HG03175 (cell line): ENCODE measurements around the gene CCDC47.

Source experiments
- ATAC-seq: cut with Tn5 transposase; IDR thresholded peaks from one replicate; pipeline ENCODE4 v1.9.1; 2021; ENCODE audit warnings: mild to moderate bottlenecking, moderate library complexity; ENCODE audit not compliant: unreplicated experiment

The CCDC47 gene

GRCh38 chr17:63785556-63785955, 12.2 kb upstream of the CCDC47 start:
- no peak for ATAC-seq

GRCh38 chr17:63783522-63783921, 10.1 kb upstream of the CCDC47 start:
- ATAC-seq: no peak

- ATAC-seq: no peak
Measured at GRCh38 chr17:63780928-63781327, 7.5 kb upstream of the CCDC47 start.

- no peak for ATAC-seq
Measured at GRCh38 chr17:63780507-63780906, 7.1 kb upstream of the CCDC47 start.

DNA sequence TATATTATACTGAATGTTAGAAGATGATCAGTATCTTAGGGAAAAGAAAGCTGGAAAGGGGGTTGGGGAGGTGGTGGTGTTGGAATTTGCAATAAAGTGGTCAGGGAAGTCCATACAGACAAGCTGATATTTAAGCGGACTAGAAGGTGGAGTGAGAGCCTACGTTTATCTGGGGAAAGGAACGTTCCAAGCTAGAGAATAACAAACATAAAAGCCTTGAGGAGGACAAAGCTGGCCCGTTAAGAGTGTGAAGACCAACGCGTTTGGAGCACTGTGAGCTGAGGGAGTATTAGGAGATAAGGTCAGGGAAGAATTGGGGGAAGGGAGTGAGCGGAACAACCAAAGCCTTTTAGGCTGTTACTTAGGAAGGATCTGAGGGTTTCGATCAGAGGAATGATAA, 2.0 kb upstream of the CCDC47 start:
- no peak for ATAC-seq

DNA sequence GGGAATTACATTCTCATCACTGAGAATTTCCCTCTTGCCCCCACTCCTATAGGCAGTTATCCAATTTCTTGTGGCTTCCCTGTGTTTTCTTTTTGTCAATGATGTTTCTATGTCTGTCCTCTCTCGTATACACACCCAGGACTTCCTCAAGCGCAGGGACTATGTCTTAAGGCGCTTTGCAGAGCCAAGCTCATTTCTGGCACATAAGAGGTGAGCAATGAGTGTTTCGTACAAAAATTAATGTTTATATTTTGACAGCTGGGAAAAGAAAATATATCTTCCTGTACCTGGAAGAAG, 1.5 kb upstream of the CCDC47 start:
- no peak for ATAC-seq

GRCh38 chr17:63774141-63774968, 958 bp upstream of the CCDC47 start, which contains the start of gene DDX42:
Gene DDX42, plus strand, starts transcription at chr17:63774170. Its CDS starts 12,880 bp downstream, at chr17:63787050.
- ATAC-seq: peak; percentile 1

DNA sequence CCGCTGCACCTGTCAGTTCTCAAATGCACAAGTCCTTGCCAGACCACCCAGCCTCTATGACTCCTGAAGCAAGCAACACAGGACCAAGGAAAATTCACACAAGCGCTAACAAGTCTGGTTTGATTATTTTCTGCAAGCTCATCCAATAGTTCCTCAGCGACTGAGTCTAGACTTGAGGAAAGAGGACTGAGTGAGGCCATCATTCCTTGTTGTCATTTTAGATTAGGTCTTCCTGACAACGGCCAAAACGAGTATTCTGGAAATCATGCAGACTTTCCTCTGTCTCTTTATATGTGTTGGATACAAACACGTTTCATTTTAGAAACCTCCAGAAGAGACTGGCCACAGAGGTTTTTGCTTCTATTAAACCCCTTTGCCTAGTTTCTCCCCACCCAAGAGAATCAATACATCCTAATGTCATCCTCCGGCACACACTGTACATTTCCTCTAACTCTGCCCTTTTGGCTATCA, 561 bp downstream of the CCDC47 start:
- no peak for ATAC-seq

DNA sequence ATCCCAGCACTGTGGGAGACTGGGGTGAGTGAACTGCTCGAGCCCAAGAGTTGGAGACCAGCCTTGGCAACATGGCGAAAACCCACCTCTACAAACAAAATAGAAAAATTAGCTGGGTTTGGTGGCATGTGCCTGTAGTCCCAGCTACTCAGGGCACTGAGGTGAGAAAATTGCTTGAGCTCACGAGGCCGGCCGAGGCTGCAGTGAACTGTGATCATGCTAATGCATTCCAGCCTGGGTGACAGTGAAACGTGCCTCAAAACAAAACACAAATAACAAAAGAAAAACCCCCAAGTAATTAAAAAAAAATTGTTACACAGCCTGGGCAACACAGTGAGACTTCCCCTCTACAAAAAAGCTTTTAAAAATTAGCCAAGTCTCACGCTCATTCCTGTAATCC, 5.0 kb downstream of the CCDC47 start:
- no peak for ATAC-seq

DNA sequence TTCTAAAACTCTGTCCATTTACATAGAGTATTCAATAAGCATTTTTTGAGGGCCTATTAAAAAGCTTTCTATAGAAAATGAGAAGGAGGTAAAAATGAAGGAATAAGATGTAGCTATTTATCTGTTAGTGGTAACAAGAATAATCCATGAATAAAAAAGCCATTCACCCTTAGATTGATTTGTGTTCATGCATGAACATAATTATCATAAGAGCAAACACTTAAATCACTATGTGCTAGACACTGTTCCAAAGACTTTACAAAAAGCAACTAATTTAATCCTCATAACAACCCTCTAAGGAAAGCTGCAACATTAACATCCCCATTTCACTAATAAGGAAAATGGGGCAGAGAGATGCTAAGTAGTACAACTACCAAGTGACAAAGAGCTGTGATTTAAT, 6.6 kb downstream of the CCDC47 start:
- no peak for ATAC-seq

- no peak for ATAC-seq
Measured at GRCh38 chr17:63764716-63765115, 8.7 kb downstream of the CCDC47 start.

DNA sequence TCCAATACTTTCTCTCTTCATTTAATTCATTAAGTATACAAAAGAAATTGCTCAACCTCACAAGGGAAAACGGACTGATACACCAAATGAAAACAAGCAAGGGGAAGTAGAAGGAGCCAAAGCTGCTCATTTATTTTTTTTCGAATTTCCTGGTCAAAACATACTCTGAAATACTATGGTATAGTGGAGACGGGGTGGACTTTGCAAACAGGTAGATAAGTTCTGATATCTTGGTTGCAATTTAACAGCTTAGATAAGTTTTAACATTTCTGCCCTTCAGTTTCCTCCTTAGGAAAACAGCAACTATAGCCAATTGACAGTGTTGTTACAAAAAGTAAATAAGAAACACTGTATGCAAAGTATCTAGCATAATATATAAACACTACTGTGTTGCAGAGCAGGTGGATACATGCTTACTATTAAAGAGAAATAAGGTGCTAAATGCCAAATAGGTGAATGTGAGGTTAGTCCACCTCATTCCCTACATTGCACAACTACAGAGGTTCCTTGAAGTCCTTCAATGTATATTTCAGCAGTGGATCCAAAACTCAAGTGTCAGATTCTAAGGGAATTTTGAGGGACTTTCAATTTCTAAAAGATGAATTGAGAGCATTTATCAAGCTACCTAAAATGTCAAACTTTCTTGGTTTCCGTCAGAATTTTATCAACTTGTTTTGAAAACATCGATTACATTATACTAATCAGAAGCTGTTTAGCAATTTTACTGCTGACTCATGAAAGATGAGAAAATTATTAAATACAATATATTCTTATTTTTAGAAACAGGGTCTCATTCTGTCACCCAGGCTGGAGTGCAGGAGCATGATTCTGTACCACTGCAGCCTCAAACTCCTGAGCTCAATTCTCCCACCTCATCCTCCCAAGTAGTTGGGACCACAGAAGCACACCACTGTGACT, 11.0 kb downstream of the CCDC47 start:
- no peak for ATAC-seq

DNA sequence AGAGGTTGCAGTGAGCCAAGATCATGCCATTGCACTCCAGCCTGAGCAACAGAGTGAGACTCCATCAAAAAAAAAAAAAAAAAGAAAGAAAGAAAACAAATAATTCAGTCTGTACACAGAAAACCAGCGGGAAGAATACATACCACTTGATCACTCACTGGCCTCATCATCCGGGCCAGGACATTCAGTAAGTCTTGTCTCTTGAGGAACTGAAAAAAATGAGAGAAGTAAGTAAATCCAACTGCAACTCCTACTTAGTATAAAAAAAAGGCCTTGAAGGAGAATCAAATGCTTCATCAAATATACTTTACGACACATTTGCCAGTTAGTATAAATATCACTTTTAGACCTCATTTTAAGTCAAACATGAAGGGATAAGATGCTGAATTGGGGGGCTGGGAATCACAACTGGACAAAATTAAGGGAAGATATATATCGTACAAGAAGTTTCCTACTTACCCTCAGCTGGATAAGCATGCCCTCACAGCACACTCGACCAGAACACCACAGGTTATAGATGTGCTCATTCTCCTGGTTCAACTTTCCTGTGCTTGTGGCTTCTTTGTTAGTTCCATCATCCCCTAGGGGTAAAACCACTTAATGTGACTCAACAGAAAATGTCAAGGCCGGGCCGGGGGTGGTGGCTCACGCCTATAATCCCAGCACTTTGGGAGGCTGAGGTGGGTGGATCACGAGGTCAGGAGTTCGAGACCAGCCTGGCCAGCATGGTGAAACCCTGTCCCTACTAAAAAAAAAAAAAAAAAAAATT, 12.4 kb downstream of the CCDC47 start:
- ATAC-seq: no peak

GRCh38 chr17:63758428-63758827, 15.0 kb downstream of the CCDC47 start:
- ATAC-seq: no peak

DNA sequence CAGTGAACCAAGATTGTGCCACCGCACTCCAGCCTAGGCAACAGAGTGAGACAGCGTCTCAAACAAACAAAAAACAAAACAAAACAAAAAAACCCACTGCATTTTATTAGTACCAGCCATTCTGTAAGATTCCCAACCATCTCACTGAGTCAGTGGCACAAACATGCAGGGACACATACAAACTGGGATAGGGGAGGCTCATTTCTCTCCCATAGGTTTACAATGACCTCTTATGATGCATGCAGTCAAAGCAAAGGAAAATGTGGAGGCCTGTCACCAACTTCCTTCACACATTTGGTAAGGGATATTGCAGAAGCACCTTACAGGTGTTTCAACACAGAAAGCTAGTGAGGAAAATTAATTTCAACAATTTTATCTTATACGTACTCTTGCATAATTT, 19.4 kb downstream of the CCDC47 start:
- ATAC-seq: no peak

DNA sequence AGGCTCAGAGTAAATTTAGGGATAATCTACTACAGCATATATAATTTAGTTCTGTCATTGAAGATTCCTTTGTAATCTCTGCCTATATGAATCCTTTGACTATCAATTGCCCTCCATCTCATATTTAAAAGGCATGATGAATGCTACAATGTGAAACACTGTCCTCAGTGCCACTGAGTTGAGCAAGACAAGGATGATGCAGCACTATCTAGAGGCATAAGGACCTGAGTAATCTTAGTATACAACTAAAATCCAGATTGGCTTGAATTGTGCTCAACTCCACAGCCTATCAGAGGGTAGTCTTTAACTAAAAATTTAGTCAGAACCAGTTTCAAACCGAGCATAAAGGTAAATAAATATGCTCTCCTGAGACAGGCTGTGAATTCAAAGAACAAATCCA, 20.2 kb downstream of the CCDC47 start:
- ATAC-seq: no peak

- ATAC-seq: no peak
Measured at GRCh38 chr17:63752707-63753106, 20.7 kb downstream of the CCDC47 start.

DNA sequence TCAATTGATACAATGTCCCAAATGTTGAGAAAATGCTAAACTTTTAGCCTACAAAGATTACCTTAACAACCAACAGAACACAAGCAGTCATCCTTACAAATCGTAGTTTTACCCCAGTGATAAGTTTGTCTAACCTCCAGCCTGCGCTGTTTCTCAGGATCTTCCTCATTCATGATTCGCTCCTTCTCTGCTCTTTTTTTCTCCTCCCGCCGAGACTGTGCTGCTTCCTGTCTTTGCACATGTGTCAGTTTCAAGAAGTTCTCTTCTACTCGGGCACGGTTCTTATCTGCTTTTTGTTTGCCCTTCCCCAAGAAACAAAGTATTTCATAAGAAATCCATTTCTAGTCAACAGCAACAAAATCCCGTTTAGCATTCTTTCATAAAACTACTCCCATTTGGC, 21.6 kb downstream of the CCDC47 start:
- no peak for ATAC-seq

GRCh38 chr17:63741408-63742173, 31.8 kb downstream of the CCDC47 start, which contains the start of gene STRADA:
Gene STRADA, minus strand, starts transcription at chr17:63741799. Its CDS starts 13,430 bp downstream, at chr17:63728369.
- ATAC-seq: peak; percentile 86

GRCh38 chr17:63741143-63741407, 32.3 kb downstream of the CCDC47 start:
- peak; percentile 26 for ATAC-seq
